Measurements from ENCODE around the gene OLIG3.

The OLIG3 gene

GRCh38 chr6:137473598-137473997 is 20.6 kb downstream of the OLIG3 start:
- CTCF ChIA-PET: no interaction called here
- H3K4me3 ChIP-seq (ENCODE audit: low read depth, low read length): no peak overlapping the region
- POLR2A ChIA-PET: no interaction called here
- no peak for DNase-seq (ENCODE audit: low read depth, low spot score)
- no peak for TF ChIP-seq CTCF (IDR thresholded peaks at IDR 0.05; ENCODE audit: insufficient read depth, low read length, missing control alignments)

- POLR2A ChIA-PET: no interaction called here
Observed at GRCh38 chr6:137472641-137473137, 21.5 kb downstream of the OLIG3 start.

GRCh38 chr6:137471986-137472385 is 22.2 kb downstream of the OLIG3 start:
- POLR2A ChIA-PET: no interaction called here
- TF ChIP-seq CTCF (IDR thresholded peaks at IDR 0.05; ENCODE audit: insufficient read depth, low read length, missing control alignments): no peak
- CTCF ChIA-PET: no interaction called here
- DNase-seq (ENCODE audit: low read depth, low spot score): no peak
- H3K4me3 ChIP-seq (ENCODE audit: low read depth, low read length): no peak overlapping the region

More at GRCh38 chr6:137472641-137473137, 21.5 kb downstream of the OLIG3 start:
- no peak for TF ChIP-seq CTCF (IDR thresholded peaks at IDR 0.05; ENCODE audit: insufficient read depth, low read length, missing control alignments)
- CTCF ChIA-PET: no interaction called here
- no peak for DNase-seq (ENCODE audit: low read depth, low spot score)
- no peak overlapping the region for H3K4me3 ChIP-seq (ENCODE audit: low read depth, low read length)

- ChIA-PET CTCF (no interaction called here), POLR2A (no interaction called here)
- DNase-seq (ENCODE audit: low read depth, low spot score): no peak
- no peak overlapping the region for H3K4me3 ChIP-seq (ENCODE audit: low read depth, low read length)
- no peak for TF ChIP-seq CTCF (IDR thresholded peaks at IDR 0.05; ENCODE audit: insufficient read depth, low read length, missing control alignments)
Observed at GRCh38 chr6:137471497-137471896, 22.7 kb downstream of the OLIG3 start.

- ChIA-PET POLR2A (no interaction called here), CTCF (no interaction called here)
- no peak overlapping the region for H3K4me3 ChIP-seq (ENCODE audit: low read depth, low read length)
- no peak for DNase-seq (ENCODE audit: low read depth, low spot score)
- no peak for TF ChIP-seq CTCF (IDR thresholded peaks at IDR 0.05; ENCODE audit: insufficient read depth, low read length, missing control alignments)
Observed at GRCh38 chr6:137467211-137467610, 27.0 kb downstream of the OLIG3 start.

- POLR2A ChIA-PET: no interaction called here
- TF ChIP-seq CTCF (IDR thresholded peaks at IDR 0.05; ENCODE audit: insufficient read depth, low read length, missing control alignments): no peak
- no peak for DNase-seq (ENCODE audit: low read depth, low spot score)
- H3K4me3 ChIP-seq (ENCODE audit: low read depth, low read length): no peak overlapping the region
- CTCF ChIA-PET: no interaction called here
Observed at GRCh38 chr6:137465378-137466009, 28.7 kb downstream of the OLIG3 start.
